Coronary artery (tissue), 2 donors: ENCODE data around the gene THOC2.
"Not testable (repeated sequence)": the region's sequence is repeated elsewhere in the genome, so short reads cannot be mapped to it uniquely, and the experiment has no call there.

Source experiments
- DNase-seq: peaks from one replicate; pipeline ENCODE4 v3.0.0-alpha.2; 2017; ENCODE audit warnings: low spot score
- H3K27ac ChIP-seq, 2 donors: fragments of 200-600 bp; sonication (generic); one replicate each; pipeline ENCODE4 v1.5.1; 2016 to 2019
- H3K4me3 ChIP-seq: fragments of 200-600 bp; sonication (generic); 2 replicates; pipeline ENCODE4 v1.5.1; 2016; ENCODE audit warnings: mild to moderate bottlenecking, moderate library complexity
- TF ChIP-seq, protein P1 (sequence below): fragments of 200-600 bp; sonication (generic); IDR thresholded peaks from one replicate; pipeline ENCODE4 v1.5.1; 2019; ENCODE audit warnings: antibody characterized with exemption

THOC2 gene

DNA sequence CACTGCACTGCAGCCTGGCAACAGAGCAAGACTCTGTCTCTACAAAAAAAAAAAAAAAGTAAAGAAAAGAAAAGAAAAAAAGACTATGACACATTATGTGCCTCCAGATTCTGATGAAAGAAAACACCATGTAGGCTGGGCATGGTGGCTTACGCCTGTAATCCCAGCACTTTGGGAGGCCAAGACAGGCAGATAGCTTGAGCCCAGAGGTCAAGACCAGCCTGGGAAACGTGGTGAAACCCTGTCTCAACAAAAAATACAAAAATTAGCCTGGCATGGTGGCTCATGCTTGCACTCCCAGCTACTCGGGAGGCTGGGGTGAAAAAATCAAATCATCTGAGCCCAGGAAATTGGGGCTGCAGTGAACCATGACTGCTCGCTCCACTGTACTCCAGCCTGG lies 19.4 kb downstream of the THOC2 start:
- Histone ChIP-seq H3K27ac (no peak overlapping the region), H3K4me3 (no peak overlapping the region)
- TF ChIP-seq, protein P1, sequence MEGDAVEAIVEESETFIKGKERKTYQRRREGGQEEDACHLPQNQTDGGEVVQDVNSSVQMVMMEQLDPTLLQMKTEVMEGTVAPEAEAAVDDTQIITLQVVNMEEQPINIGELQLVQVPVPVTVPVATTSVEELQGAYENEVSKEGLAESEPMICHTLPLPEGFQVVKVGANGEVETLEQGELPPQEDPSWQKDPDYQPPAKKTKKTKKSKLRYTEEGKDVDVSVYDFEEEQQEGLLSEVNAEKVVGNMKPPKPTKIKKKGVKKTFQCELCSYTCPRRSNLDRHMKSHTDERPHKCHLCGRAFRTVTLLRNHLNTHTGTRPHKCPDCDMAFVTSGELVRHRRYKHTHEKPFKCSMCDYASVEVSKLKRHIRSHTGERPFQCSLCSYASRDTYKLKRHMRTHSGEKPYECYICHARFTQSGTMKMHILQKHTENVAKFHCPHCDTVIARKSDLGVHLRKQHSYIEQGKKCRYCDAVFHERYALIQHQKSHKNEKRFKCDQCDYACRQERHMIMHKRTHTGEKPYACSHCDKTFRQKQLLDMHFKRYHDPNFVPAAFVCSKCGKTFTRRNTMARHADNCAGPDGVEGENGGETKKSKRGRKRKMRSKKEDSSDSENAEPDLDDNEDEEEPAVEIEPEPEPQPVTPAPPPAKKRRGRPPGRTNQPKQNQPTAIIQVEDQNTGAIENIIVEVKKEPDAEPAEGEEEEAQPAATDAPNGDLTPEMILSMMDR, result no peak
- no peak for DNase-seq

DNA sequence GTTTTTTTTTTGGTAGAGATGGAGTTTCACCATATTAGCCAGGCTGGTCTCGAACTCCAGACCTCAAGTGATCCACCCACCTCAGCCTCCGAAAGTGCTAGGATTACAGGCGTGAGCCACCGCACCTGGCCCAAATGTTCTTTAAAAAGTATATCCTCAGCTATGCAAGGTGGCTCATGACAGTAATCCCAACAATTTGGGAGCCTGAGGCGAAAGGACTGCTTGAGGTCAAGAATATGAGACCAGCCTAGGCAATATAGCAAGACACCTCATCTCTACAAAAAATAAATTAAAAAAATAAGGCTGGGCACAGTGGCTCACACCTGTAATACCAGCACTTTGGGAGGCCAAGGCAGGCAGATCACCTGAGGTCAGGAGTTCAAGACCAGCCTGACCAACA lies 21.7 kb downstream of the THOC2 start:
- H3K27ac ChIP-seq, H3K4me3 ChIP-seq, DNase-seq: not testable (repeated sequence)

DNA sequence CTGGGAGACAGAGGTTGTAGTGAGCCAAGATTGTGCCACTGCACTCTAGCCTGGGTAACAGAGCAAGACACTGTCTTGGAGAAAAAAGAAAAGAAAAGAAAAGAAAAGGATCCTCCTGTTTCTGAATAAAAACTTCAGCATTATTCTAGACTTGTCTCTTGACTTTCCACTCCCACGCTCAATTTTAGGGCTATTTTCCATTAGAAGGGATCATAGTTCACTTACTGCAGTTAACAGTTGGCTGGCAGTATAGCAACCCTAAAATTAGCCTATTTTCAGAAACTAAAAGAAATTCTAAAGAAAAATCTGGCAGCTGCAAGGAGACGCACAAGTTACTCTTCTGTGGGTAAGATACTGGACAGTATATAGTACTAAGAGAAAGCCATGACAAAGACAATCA lies 28.1 kb downstream of the THOC2 start:
- peak overlapping the region; percentile 32 to 49 for H3K27ac ChIP-seq
- TF ChIP-seq, protein P1, result no peak
- no peak overlapping the region for H3K4me3 ChIP-seq
- DNase-seq, result no peak

DNA sequence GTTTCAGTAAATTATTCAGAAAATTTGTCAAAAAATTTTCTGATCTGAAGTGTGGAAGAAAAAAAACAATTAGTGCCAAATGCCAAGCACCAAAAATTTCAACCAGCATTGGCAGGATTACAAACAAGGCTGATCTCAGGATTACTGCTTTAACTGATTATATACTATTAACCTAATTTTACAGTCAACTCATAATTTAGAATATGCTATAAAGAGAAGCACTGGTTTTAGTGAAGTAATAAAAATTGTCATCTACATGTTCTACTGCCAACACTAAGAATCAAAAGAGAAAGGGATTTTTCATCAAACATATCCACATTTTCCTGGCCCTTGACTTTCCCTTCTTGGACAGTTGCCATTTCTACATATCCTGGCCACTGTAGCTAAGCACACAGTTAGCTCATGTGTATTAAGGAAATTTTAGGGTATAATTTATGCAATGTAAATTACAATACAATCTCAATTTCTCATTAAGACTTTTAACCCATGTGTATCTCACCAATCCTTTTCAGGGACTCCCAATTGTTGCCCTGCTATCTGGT lies 33.8 kb downstream of the THOC2 start:
- DNase-seq, result no peak
- Histone ChIP-seq H3K4me3 (no peak overlapping the region), H3K27ac (no peak overlapping the region)
- TF ChIP-seq, protein P1, result no peak

DNA sequence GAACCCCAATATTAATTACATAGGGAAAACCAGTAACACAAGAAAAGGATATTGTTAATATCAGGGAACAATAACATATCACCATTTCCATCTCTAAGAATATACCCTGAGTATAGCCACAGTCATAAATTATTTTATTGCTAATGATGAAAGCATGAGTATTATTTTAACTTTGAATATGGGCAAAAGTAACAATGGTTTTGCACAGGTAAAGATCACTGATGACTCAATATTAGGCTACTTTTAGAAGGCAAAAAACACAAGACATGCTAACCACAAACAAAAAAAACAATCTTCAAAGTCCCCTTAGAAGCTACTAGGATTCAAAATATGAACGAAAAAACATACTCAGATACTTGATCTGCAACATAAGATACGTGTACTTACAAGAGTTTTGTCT lies 36.5 kb downstream of the THOC2 start:
- Histone ChIP-seq H3K4me3 (no peak overlapping the region), H3K27ac (no peak overlapping the region)
- no peak for DNase-seq
- TF ChIP-seq, protein P1, result no peak

DNA sequence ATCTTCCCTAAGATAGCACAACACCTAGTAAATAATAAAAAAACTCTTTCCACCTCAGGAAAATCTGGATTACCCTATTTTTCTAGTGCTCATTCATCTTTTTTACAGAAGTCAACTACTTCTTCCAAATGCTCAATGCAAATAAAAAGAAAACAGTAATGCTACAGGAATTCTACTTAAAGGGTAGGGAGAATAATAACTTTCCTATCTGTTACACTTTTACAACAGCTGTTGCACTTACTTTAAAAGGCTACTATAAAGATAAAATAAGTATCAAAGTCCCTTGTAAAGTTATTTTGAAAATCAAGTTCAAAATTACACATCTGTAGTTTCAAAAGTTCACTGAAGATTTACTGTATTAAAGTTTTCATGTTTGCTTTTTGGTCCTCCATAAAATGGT lies 37.6 kb downstream of the THOC2 start:
- no peak for DNase-seq
- TF ChIP-seq, protein P1, result no peak
- Histone ChIP-seq H3K27ac (no peak overlapping the region), H3K4me3 (no peak overlapping the region)

DNA sequence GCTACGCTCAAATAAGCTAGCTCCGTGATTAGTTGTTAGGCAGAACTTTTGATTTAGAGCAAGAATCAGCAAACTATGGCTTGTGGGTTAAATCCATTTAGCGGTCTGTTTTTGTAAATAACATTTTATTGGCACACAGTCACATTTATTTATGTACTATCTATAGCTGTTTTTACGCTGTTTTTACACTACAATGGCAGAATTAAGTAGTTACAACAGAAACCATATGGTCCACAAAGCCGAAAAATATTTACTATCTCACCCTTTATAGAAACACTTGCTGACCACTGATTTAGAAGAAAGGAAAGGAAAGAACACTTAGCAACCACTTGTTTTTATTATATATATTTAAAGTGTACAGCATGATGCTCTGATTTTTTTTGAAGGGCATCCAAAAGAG lies 41.1 kb downstream of the THOC2 start:
- no peak overlapping the region for H3K4me3 ChIP-seq
- no peak overlapping the region for H3K27ac ChIP-seq
- DNase-seq, result no peak
- TF ChIP-seq, protein P1, result no peak

DNA sequence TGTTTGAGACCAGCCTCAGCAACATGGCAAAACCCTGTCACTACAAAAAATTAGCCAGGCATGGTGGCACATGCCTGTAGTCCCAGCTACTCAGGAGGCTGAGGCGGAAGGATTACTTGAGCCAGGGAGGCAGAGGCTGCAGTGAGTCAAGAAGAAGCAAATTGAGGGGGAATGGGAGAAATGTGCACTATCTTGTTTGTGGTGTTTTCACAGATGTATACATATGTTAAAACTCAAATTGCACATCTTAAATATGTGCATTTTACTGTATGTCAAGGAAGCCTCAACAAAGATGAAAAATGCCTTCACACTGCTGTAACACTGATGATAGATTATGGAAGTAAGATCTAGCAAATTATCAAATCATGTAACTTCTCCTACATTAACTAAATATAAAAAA lies 44.3 kb downstream of the THOC2 start:
- Histone ChIP-seq H3K27ac (no peak overlapping the region), H3K4me3 (no peak overlapping the region)
- DNase-seq, result no peak

More for the DNA sequence above, 44.3 kb downstream of the THOC2 start:
- TF ChIP-seq, protein P1, result no peak
